GM12865 (cell line): Measurements from ENCODE around the gene DNAH8.

Experiments
- DNase-seq: peaks from one replicate; pipeline ENCODE4 v3.0.0; 2010; ENCODE audit warnings: low read depth
- H3K4me3 ChIP-seq: 2 replicates; pipeline ENCODE4 v1.5.1; 2011; ENCODE audit warnings: mild to moderate bottlenecking, low read depth, low read length, control low read depth
- CTCF ChIP-seq: IDR thresholded peaks from 2 replicates; pipeline ENCODE4 v1.5.1; 2011; ENCODE audit warnings: low read length, control low read depth, low read depth, inconsistent platforms; ENCODE audit not compliant: insufficient read depth; ENCODE audit errors: missing control alignments

DNAH8 gene

GRCh38 chr6:38725414-38726183 is 10.5 kb downstream of the DNAH8 start:
- TF ChIP-seq CTCF, result no peak
- DNase-seq, result peak; percentile 48

GRCh38 chr6:38728203-38728602 is 13.1 kb downstream of the DNAH8 start:
- DNase-seq, result no peak
- H3K4me3 ChIP-seq, result no peak overlapping the region
- no peak for TF ChIP-seq CTCF

More at GRCh38 chr6:38725414-38726183, 10.5 kb downstream of the DNAH8 start:
- H3K4me3 ChIP-seq, result no peak overlapping the region

GRCh38 chr6:38730140-38730862 is 15.2 kb downstream of the DNAH8 start:
- TF ChIP-seq CTCF, result no peak
- H3K4me3 ChIP-seq, result no peak overlapping the region
- no peak for DNase-seq

GRCh38 chr6:38736951-38737350 is 21.8 kb downstream of the DNAH8 start:
- TF ChIP-seq CTCF, result no peak
- no peak overlapping the region for H3K4me3 ChIP-seq
- no peak for DNase-seq

- DNase-seq, result no peak
- H3K4me3 ChIP-seq, result no peak overlapping the region
- no peak for TF ChIP-seq CTCF
These were observed 23.1 kb downstream of the DNAH8 start for GRCh38 chr6:38738261-38738660.

GRCh38 chr6:38739532-38739931 is 24.4 kb downstream of the DNAH8 start:
- H3K4me3 ChIP-seq, result no peak overlapping the region
- TF ChIP-seq CTCF, result no peak
- no peak for DNase-seq
